Trophoblast cell (in vitro differentiated cells and primary cell): ENCODE measurements around the gene OSM. TPM values are rescaled to one million over a fixed set of nuclear protein-coding genes. Genes with fewer than 3 reads are reported as not detected.
A peak's percentile ranks its signal among the peaks of the same experiment; 100 is the strongest.

Experiments used
- DNase-seq, 2 donors: peaks; one replicate each; pipeline ENCODE4 v3.0.0-alpha.2; 2016
- H2AFZ ChIP-seq: 2 replicates; pipeline ENCODE4 v1.6.1; 2013; ENCODE audit warnings: low read length, moderate library complexity, mild to moderate bottlenecking; ENCODE audit not compliant: insufficient read depth, poor library complexity
- H2AK5ac ChIP-seq: 2 replicates; pipeline ENCODE4 v1.6.1; 2013; ENCODE audit warnings: mild to moderate bottlenecking, low read length
- H2BK120ac ChIP-seq: 2 replicates; pipeline ENCODE4 v1.6.1; 2013; ENCODE audit warnings: low read length, mild to moderate bottlenecking, moderate library complexity; ENCODE audit not compliant: insufficient read depth, poor library complexity
- H2BK12ac ChIP-seq: 2 replicates; pipeline ENCODE4 v1.6.1; 2013; ENCODE audit warnings: mild to moderate bottlenecking, low read length, moderate library complexity
- H2BK5ac ChIP-seq: 2 replicates; pipeline ENCODE4 v1.6.1; 2013; ENCODE audit warnings: low read length, low read depth, moderate library complexity, mild to moderate bottlenecking; ENCODE audit not compliant: poor library complexity
- H3K14ac ChIP-seq: 2 replicates; pipeline ENCODE4 v1.6.1; 2013; ENCODE audit warnings: mild to moderate bottlenecking, low read length
- H3K18ac ChIP-seq: 2 replicates; pipeline ENCODE4 v1.6.1; 2013; ENCODE audit warnings: mild to moderate bottlenecking, low read length
- H3K23ac ChIP-seq: 2 replicates; pipeline ENCODE4 v1.6.1; 2013; ENCODE audit warnings: low read length
- H3K27ac ChIP-seq: 2 replicates; pipeline ENCODE4 v1.5.1; 2013; ENCODE audit warnings: low read depth, mild to moderate bottlenecking, inconsistent platforms, low read length, moderate library complexity
- H3K27me3 ChIP-seq: 2 replicates; pipeline ENCODE4 v1.6.1; 2013; ENCODE audit warnings: inconsistent platforms, mild to moderate bottlenecking, low read length, moderate library complexity; ENCODE audit not compliant: insufficient read depth
- H3K36me3 ChIP-seq, 2 experiments: 1 replicate in 1 of 2; 2 replicates in 1 of 2; pipeline ENCODE4 v1.6.1; 2013; ENCODE audit warnings: low read length in 2 of 2, mild to moderate bottlenecking in 2 of 2, moderate library complexity in 1 of 2; ENCODE audit not compliant: insufficient read depth in 2 of 2, control insufficient read depth in 1 of 2
- H3K4ac ChIP-seq: 2 replicates; pipeline ENCODE4 v1.6.1; 2013; ENCODE audit warnings: low read depth, mild to moderate bottlenecking, low read length, moderate library complexity
- H3K4me1 ChIP-seq, 2 experiments: 1 replicate in 1 of 2; 2 replicates in 1 of 2; pipeline ENCODE4 v1.6.1; 2013; ENCODE audit warnings: low read length in 2 of 2, mild to moderate bottlenecking in 2 of 2, moderate library complexity in 1 of 2; ENCODE audit not compliant: insufficient read depth in 2 of 2, control insufficient read depth in 1 of 2
- H3K4me2 ChIP-seq: 2 replicates; pipeline ENCODE4 v1.6.1; 2013; ENCODE audit warnings: inconsistent platforms, mild to moderate bottlenecking, low read length, moderate library complexity
- H3K4me3 ChIP-seq: 2 replicates; pipeline ENCODE4 v1.5.1; 2013; ENCODE audit warnings: mild to moderate bottlenecking, low read depth, low read length, inconsistent platforms
- H3K79me1 ChIP-seq: one replicate; pipeline ENCODE4 v1.6.1; 2013; ENCODE audit warnings: low read length
- H3K79me2 ChIP-seq: 2 replicates; pipeline ENCODE4 v1.6.1; 2013; ENCODE audit warnings: low read length, mild to moderate bottlenecking; ENCODE audit not compliant: control insufficient read depth, insufficient read depth, poor library complexity
- H3K9ac ChIP-seq: 2 replicates; pipeline ENCODE4 v1.6.1; 2013; ENCODE audit warnings: mild to moderate bottlenecking, low read length
- H3K9me3 ChIP-seq: 2 replicates; pipeline ENCODE4 v1.6.1; 2013; ENCODE audit warnings: low read depth, mild to moderate bottlenecking, control low read depth, inconsistent platforms, low read length; ENCODE audit not compliant: insufficient read depth
- H4K12ac ChIP-seq: 2 replicates; pipeline ENCODE4 v1.6.1; 2013; ENCODE audit warnings: low read depth, mild to moderate bottlenecking, low read length, moderate library complexity
- H4K8ac ChIP-seq: 2 replicates; pipeline ENCODE4 v1.6.1; 2013; ENCODE audit warnings: low read depth, mild to moderate bottlenecking, low read length, moderate library complexity
- H4K91ac ChIP-seq: one replicate; pipeline ENCODE4 v1.6.1; 2013; ENCODE audit warnings: low read depth, mild to moderate bottlenecking, low read length, moderate library complexity
- whole genome bisulfite sequencing: extraction: QIAGEN DNeasy Blood & Tissue Kit; methylation state at CpG from one replicate; pipeline ENCODE4 v1.1.7; 2013; ENCODE audit warnings: missing lambda C conversion rate; ENCODE audit not compliant: insufficient read length, insufficient coverage; ENCODE audit errors: extremely low coverage; 5-methylcytosine and 5-hydroxymethylcytosine counted together
- polyA plus RNA-seq: library from polyadenylated mRNA; stranded (reverse); fragments of 200-250 nt; gene quantifications from 2 replicates; pipeline ENCODE4 v1.2.3, GENCODE V29; 2013

OSM gene
- polyA plus RNA-seq = 0.19 and 0.25 TPM in 2 replicates

DNA sequence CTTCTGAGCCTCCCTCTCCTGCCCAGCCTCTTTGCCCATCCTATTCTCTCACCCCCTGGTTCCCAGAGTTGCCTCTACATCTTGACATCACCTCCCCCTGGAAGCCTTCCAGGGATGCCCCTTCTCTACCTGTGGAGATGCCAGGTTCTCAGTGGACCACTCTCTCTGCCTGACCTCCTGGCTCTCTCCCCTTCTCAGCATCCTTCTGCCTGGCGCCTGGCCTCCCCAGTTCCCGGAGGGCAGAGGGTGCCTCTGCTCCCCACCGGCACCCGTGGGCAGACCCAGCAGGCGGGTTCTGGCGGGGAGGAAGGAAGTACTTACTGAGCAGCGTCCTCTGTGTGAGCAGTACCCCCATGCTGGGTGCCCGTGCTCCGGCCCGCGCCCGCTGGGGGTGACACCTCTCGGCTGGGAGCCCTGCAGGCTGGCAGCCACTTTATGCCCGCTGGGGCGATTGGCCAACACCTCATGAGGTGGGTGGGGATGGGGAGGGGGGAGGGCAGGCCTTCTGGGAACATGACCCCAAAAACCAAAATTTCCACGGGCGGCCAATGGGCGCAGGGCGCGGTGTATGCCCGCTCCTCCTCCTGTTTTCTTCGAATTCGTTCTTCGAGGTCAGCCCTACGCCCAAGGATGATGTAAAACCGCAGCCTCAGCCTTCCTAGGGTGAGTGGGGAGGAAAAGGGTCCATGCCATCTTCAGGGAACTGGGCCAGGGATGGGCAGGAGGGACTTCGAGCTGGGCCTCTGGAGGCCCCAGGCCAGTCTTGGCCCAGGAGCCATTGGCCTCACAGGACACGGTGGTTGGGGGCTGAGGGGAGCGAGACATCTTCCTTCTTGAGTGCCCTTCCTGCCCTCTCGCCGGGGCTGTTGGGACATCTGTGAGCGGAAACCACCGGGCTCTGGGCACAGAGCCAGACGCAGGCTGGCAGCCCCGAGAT, at the start of gene OSM:
Gene OSM (minus strand): TSS at position 407 of the 937 bp plus-strand sequence. CDS start 52 bp downstream, at position 355.
- no peak within 1 kb of the TSS for H4K91ac ChIP-seq
- H3K79me2 ChIP-seq = no peaks in the 10 kb centered on the region
- no peak within 1 kb of the TSS for H2BK120ac ChIP-seq
- H2AFZ ChIP-seq = no peak within 1 kb of the TSS
- no peak within 1 kb of the TSS for H3K18ac ChIP-seq
- H2AK5ac ChIP-seq = no peak within 1 kb of the TSS
- H3K9me3 ChIP-seq = peaks cover 2% of the 10 kb centered on the region
- no CpG with 5 or more reads among the region's 35 CpGs for WGBS
- H2BK5ac ChIP-seq = no peak within 1 kb of the TSS
- no peak within 1 kb of the TSS for H3K4me3 ChIP-seq
- H3K14ac ChIP-seq = no peak within 1 kb of the TSS
- no peak within 1 kb of the TSS for H3K4me2 ChIP-seq
- H3K27ac ChIP-seq = no peak within 1 kb of the TSS
- H2BK12ac ChIP-seq = no peak within 1 kb of the TSS
- H3K4ac ChIP-seq = no peak within 1 kb of the TSS
- H3K23ac ChIP-seq = no peak within 1 kb of the TSS
- H3K9ac ChIP-seq = no peak within 1 kb of the TSS
- no peaks in the 10 kb centered on the region for H3K36me3 ChIP-seq
- no peak within 1 kb of the TSS for H4K12ac ChIP-seq
- H3K79me1 ChIP-seq = peaks cover 3% of the 10 kb centered on the region
- H4K8ac ChIP-seq = no peak within 1 kb of the TSS
- H3K4me1 ChIP-seq = peaks cover 4 to 13% of the 10 kb centered on the region in 2 experiments
- H3K27me3 ChIP-seq = no peaks in the 10 kb centered on the region
- no peak for DNase-seq

DNA sequence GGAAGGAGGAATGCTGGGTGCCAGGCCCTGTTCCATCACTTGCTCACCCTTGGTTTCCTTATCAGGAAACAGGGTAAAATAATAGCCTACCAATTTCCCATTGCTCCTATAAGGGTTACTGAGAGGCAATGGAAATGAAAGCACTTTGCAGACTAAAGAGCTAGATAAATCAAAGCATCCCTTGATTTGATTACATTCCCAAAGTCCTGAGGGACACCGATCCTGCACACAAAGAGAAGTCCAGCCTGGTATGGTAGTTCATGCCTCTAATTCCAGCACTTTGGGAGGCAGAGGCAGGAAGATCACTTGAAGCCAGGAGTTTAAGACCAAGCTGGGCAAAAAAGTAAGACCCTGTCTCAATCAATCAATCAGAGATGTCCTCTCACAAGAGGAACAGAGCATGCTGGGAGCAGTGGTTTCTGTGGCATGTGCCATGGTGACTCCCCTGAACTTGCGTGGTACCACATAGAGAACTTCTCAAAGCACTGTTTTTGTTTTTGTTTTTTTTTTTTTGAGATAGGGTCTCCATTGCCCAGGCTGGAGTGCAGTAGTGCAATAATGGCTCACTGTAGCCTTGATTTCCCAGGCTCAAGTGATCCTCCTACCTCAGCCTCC, 49.4 kb upstream of the OSM start:
- H2BK120ac ChIP-seq = peak overlapping the region; percentile 39
- peak overlapping the region; percentile 67 for H4K91ac ChIP-seq
- no peak overlapping the region for H2AFZ ChIP-seq
- H3K4me2 ChIP-seq = no peak overlapping the region
- no peak overlapping the region for H4K12ac ChIP-seq
- H4K8ac ChIP-seq = no peak overlapping the region
- no peak overlapping the region for H3K9ac ChIP-seq
- H3K79me2 ChIP-seq = peaks cover 25% of the 10 kb centered on the region
- H2BK5ac ChIP-seq = no peak overlapping the region
- H2AK5ac ChIP-seq = no peak overlapping the region
- H3K4ac ChIP-seq = peak overlapping the region; percentile 42
- H2BK12ac ChIP-seq = peak overlapping the region; percentile 62
- H3K23ac ChIP-seq = no peak overlapping the region
- no peak overlapping the region for H3K4me3 ChIP-seq
- no peak for DNase-seq
- H3K18ac ChIP-seq = peak overlapping the region; percentile 25
- peak overlapping the region; percentile 12 for H3K14ac ChIP-seq
- H3K79me1 ChIP-seq = peaks cover 28% of the 10 kb centered on the region
- no peaks in the 10 kb centered on the region for H3K27me3 ChIP-seq
- peak overlapping the region; percentile 37 for H3K27ac ChIP-seq
- H3K36me3 ChIP-seq = peaks cover 28 to 36% of the 10 kb centered on the region in 2 experiments
- peaks cover 61 to 75% of the 10 kb centered on the region in 2 experiments for H3K4me1 ChIP-seq
- no CpG with 5 or more reads among the region's 2 CpGs for WGBS
- H3K9me3 ChIP-seq = no peaks in the 10 kb centered on the region

DNA sequence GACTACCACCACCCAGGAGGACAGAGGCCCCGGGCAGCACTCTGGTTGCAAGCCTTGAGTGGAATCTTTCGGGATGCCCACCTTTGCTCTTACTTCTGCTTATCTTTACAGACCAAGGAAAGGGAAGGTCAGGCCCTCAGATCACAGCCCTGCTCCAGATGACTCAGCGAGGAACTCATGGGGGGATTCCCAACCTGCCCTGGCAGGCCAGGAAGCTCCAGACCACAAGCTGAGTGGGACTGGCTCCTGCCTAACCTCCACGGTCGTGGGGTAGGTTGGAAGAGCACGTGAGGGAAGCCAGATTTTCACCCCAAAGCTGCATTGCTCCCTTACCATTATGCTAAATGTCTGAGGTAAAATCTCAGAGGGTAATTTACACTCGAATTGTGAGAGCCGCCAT, 48.3 kb upstream of the OSM start:
- H3K27me3 ChIP-seq = no peaks in the 10 kb centered on the region
- H3K4ac ChIP-seq = no peak overlapping the region
- WGBS = no CpG with 5 or more reads among the region's 8 CpGs
- no peak overlapping the region for H2AFZ ChIP-seq
- H2AK5ac ChIP-seq = no peak overlapping the region
- H3K79me2 ChIP-seq = peaks cover 18% of the 10 kb centered on the region
- H3K14ac ChIP-seq = no peak overlapping the region
- peaks cover 20 to 28% of the 10 kb centered on the region in 2 experiments for H3K36me3 ChIP-seq
- no peak overlapping the region for H3K23ac ChIP-seq
- H3K79me1 ChIP-seq = peaks cover 28% of the 10 kb centered on the region
- H3K9me3 ChIP-seq = no peaks in the 10 kb centered on the region
- no peak overlapping the region for H4K8ac ChIP-seq
- peak overlapping the region; percentile 63 for H2BK5ac ChIP-seq
- peak overlapping the region; percentile 39 for H2BK120ac ChIP-seq
- H3K18ac ChIP-seq = no peak overlapping the region
- H3K27ac ChIP-seq = peak overlapping the region; percentile 37
- H2BK12ac ChIP-seq = no peak overlapping the region
- H3K4me2 ChIP-seq = no peak overlapping the region
- no peak overlapping the region for H3K4me3 ChIP-seq
- peaks cover 63 to 76% of the 10 kb centered on the region in 2 experiments for H3K4me1 ChIP-seq
- H3K9ac ChIP-seq = no peak overlapping the region
- no peak overlapping the region for H4K12ac ChIP-seq
- peak; percentile 70 to 76 for DNase-seq
- peak overlapping the region; percentile 67 for H4K91ac ChIP-seq

DNA sequence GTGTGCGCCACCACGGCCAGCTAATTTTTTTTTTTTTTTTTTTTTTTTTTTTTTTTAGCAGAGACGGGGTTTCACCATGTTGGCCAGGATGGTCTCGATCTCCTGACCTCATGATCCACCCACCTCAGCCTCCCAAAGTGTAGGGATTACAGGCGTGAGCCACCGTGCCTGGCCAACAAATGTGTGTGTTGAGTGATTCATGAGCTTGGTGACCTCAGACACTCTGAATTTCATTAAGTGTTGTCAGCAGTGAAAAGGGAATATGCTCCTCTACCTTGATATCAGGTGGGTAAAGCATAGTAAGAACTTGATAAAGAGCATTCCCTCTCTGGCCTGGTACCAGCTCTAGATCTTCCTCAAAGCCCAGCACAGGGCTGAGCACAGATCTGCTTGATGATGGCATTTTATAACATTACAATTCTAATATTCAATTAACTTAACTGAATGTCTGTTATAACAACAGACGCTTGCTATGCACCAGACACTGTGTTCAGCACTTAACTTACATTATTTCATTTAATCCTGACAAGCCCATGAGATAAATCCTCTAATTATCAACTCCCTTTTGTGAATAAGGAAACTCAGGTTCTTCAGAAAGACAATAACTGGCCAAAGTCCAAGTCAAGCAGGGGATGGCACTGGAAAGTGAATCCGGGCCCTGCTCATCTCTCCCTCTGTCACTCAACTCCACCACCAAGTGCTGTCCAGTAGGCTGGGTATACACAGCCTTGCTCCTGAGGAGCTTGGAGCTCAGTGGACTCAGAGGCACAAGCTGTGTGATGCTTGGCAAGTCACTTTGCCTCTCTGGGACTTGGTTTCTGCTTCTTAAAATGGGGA, 47.1 kb upstream of the OSM start:
- Histone ChIP-seq H2AK5ac (no peak overlapping the region), H3K4me3 (no peak overlapping the region), H3K27ac (peak overlapping the region; percentile 22), H4K8ac (no peak overlapping the region), H2BK120ac (peak overlapping the region; percentile 2), H3K79me1 (peaks cover 33% of the 10 kb centered on the region), H3K36me3 (peaks cover 17 to 22% of the 10 kb centered on the region in 2 experiments), H3K4me2 (no peak overlapping the region), H3K23ac (no peak overlapping the region), H2BK5ac (no peak overlapping the region), H3K9ac (no peak overlapping the region), H3K14ac (peak overlapping the region; percentile 3), H3K18ac (peak overlapping the region; percentile 21), H3K79me2 (peaks cover 23% of the 10 kb centered on the region), H4K12ac (no peak overlapping the region), H2BK12ac (no peak overlapping the region), H4K91ac (peak overlapping the region; percentile 8), H2AFZ (no peak overlapping the region), H3K4ac (peak overlapping the region; percentile 35), H3K9me3 (no peaks in the 10 kb centered on the region), H3K4me1 (peaks cover 64 to 74% of the 10 kb centered on the region in 2 experiments), H3K27me3 (no peaks in the 10 kb centered on the region)
- WGBS = no CpG with 5 or more reads among the region's 8 CpGs
- DNase-seq = peak in 1 of 2 donors; percentile 54
